SK-N-SH treated with all-trans-retinoic acid at 6 μM for 48 hours (cell line): ENCODE measurements around the gene OBSL1.

Experiments
- ATAC-seq: fragments of 200-7000 bp; cut with Tn5 transposase; 3 replicates; pipeline ENCODE4 v1.9.1; 2020; ENCODE audit warnings: mild to moderate bottlenecking, moderate library complexity
- ARNTL ChIP-seq: fragments of 450-650 bp; formaldehyde crosslinking; IDR thresholded peaks from 2 replicates; pipeline ENCODE4 v1.5.0; 2020; ENCODE audit warnings: low read depth, mild to moderate bottlenecking, moderate library complexity, borderline replicate concordance
- BACH2 ChIP-seq: fragments of 250-450 bp; sonication (Bioruptor Pico); IDR thresholded peaks from 2 replicates; pipeline ENCODE4 v1.9.0; 2021; ENCODE audit warnings: mild to moderate bottlenecking, borderline replicate concordance
- CREB5 ChIP-seq: fragments of 250-450 bp; sonication (Bioruptor Pico); IDR thresholded peaks from 2 replicates; pipeline ENCODE4 v1.5.1; 2020; ENCODE audit warnings: low read depth, mild to moderate bottlenecking, moderate library complexity
- CSRNP3 ChIP-seq: fragments of 250-450 bp; sonication (Bioruptor Pico); IDR thresholded peaks from 2 replicates; pipeline ENCODE4 v1.5.1; 2021; ENCODE audit warnings: mild to moderate bottlenecking, moderate library complexity
- ESRRG ChIP-seq: fragments of 250-450 bp; sonication (Bioruptor Pico); IDR thresholded peaks from 2 replicates; pipeline ENCODE4 v1.6.1; 2021; ENCODE audit warnings: mild to moderate bottlenecking
- GLIS3 ChIP-seq: fragments of 250-450 bp; sonication (Bioruptor Pico); IDR thresholded peaks from 2 replicates; pipeline ENCODE4 v1.5.0; 2020; ENCODE audit warnings: mild to moderate bottlenecking, moderate library complexity
- ISL1 ChIP-seq: fragments of 250-450 bp; sonication (Bioruptor Pico); IDR thresholded peaks from 2 replicates; pipeline ENCODE4 v2.1.2; 2022; ENCODE audit warnings: mild to moderate bottlenecking, moderate library complexity
- OSR1 ChIP-seq: fragments of 250-450 bp; sonication (Bioruptor Pico); IDR thresholded peaks from 2 replicates; pipeline ENCODE4 v1.8.0; 2022; ENCODE audit warnings: moderate library complexity, mild to moderate bottlenecking, inconsistent platforms
- PATZ1 ChIP-seq: fragments of 250-450 bp; sonication (Bioruptor Pico); IDR thresholded peaks from 2 replicates; pipeline ENCODE4 v1.8.0; 2020; ENCODE audit warnings: mild to moderate bottlenecking, moderate library complexity, borderline replicate concordance
- POU6F1 ChIP-seq: fragments of 250-450 bp; sonication (Bioruptor Pico); IDR thresholded peaks from 2 replicates; pipeline ENCODE4 v1.8.0; 2021; ENCODE audit warnings: low read depth, mild to moderate bottlenecking, moderate library complexity, borderline replicate concordance
- PPARA ChIP-seq: fragments of 250-450 bp; sonication (Bioruptor Pico); IDR thresholded peaks from 2 replicates; pipeline ENCODE4 v1.5.0; 2020; ENCODE audit warnings: mild to moderate bottlenecking, borderline replicate concordance
- RARB ChIP-seq: fragments of 250-450 bp; sonication (Bioruptor Pico); IDR thresholded peaks from 2 replicates; pipeline ENCODE4 v1.8.0; 2021; ENCODE audit warnings: mild to moderate bottlenecking, moderate library complexity
- SNAI2 ChIP-seq: fragments of 250-450 bp; sonication (Bioruptor Pico); IDR thresholded peaks from 2 replicates; pipeline ENCODE4 v1.5.0; 2020; ENCODE audit warnings: mild to moderate bottlenecking, moderate library complexity
- TCF4 ChIP-seq: fragments of 250-450 bp; sonication (Bioruptor Pico); IDR thresholded peaks from 2 replicates; pipeline ENCODE4 v1.8.0; 2021; ENCODE audit warnings: mild to moderate bottlenecking, moderate library complexity, borderline replicate concordance
- TOX ChIP-seq: fragments of 250-450 bp; sonication (Bioruptor Pico); IDR thresholded peaks from 2 replicates; pipeline ENCODE4 v1.8.0; 2021; ENCODE audit warnings: mild to moderate bottlenecking, moderate library complexity, borderline replicate concordance
- TSHZ2 ChIP-seq: fragments of 250-450 bp; sonication (Bioruptor Pico); IDR thresholded peaks from 2 replicates; pipeline ENCODE4 v1.5.0; 2020; ENCODE audit warnings: mild to moderate bottlenecking, moderate library complexity
- ZC3H10 ChIP-seq: fragments of 250-450 bp; sonication (Bioruptor Pico); IDR thresholded peaks from 2 replicates; pipeline ENCODE4 v1.5.1; 2021; ENCODE audit warnings: mild to moderate bottlenecking, moderate library complexity
- ZFP3 ChIP-seq: fragments of 250-450 bp; sonication (Bioruptor Pico); IDR thresholded peaks from 2 replicates; pipeline ENCODE4 v1.5.0; 2020; ENCODE audit warnings: mild to moderate bottlenecking, moderate library complexity
- ZFP30 ChIP-seq: fragments of 450-650 bp; formaldehyde crosslinking; IDR thresholded peaks from 2 replicates; pipeline ENCODE4 v1.5.0; 2022; ENCODE audit warnings: mild to moderate bottlenecking, moderate library complexity
- ZNF565 ChIP-seq: fragments of 450-650 bp; formaldehyde crosslinking; conservative IDR thresholded peaks from 2 replicates; pipeline ENCODE4 v1.5.0; 2020; ENCODE audit warnings: low read depth, mild to moderate bottlenecking, moderate library complexity
- ZNF70 ChIP-seq: fragments of 450-650 bp; formaldehyde crosslinking; IDR thresholded peaks from 2 replicates; pipeline ENCODE4 v1.5.0; 2020; ENCODE audit warnings: mild to moderate bottlenecking, moderate library complexity
- ZNF8 ChIP-seq: fragments of 450-650 bp; formaldehyde crosslinking; IDR thresholded peaks from 2 replicates; pipeline ENCODE4 v1.5.0; 2020; ENCODE audit warnings: mild to moderate bottlenecking, moderate library complexity

Gene OBSL1

GRCh38 chr2:219545943-219546352 lies 25.4 kb downstream of the OBSL1 start (continued):
- TF ChIP-seq TSHZ2 (CRISPR knock-in tag) = no peak
- no peak for TF ChIP-seq ZNF70 (CRISPR knock-in tag)
- no peak for TF ChIP-seq POU6F1 (CRISPR knock-in tag)
- no peak for TF ChIP-seq BACH2 (CRISPR knock-in tag)
- TF ChIP-seq ZNF8 (CRISPR knock-in tag) = no peak
- TF ChIP-seq, all 23 proteins: peak for 0

- no peak for ATAC-seq
- no peak for TF ChIP-seq GLIS3 (CRISPR knock-in tag)
- TF ChIP-seq ZFP3 (CRISPR knock-in tag) = no peak
- TF ChIP-seq TCF4 (CRISPR knock-in tag) = no peak
- no peak for TF ChIP-seq BACH2 (CRISPR knock-in tag)
- TF ChIP-seq OSR1 = no peak
- no peak for TF ChIP-seq POU6F1 (CRISPR knock-in tag)
- no peak for TF ChIP-seq PPARA
- TF ChIP-seq ESRRG (CRISPR knock-in tag) = no peak
- no peak for TF ChIP-seq ZC3H10 (CRISPR knock-in tag)
- no peak for TF ChIP-seq ZNF70 (CRISPR knock-in tag)
- TF ChIP-seq TSHZ2 (CRISPR knock-in tag) = no peak
Measured at GRCh38 chr2:219545295-219545942, 25.9 kb downstream of the OBSL1 start.

GRCh38 chr2:219544567-219544966 lies 26.8 kb downstream of the OBSL1 start:
- ATAC-seq = no peak
- TF ChIP-seq ZFP30 (CRISPR knock-in tag) (no peak), OSR1 (no peak), ZNF565 (CRISPR knock-in tag) (no peak), ARNTL (no peak), ISL1 (no peak), CSRNP3 (no peak), RARB (no peak), GLIS3 (CRISPR knock-in tag) (no peak), CREB5 (no peak), SNAI2 (no peak), ZNF8 (CRISPR knock-in tag) (no peak), ZC3H10 (CRISPR knock-in tag) (no peak), ESRRG (CRISPR knock-in tag) (no peak), TOX (CRISPR knock-in tag) (no peak), PATZ1 (no peak)
